COR-L47 (cell line): ENCODE data around the gene ADAMTS12.
"Not testable (repeated sequence)": the region's sequence is repeated elsewhere in the genome, so short reads cannot be mapped to it uniquely, and the experiment has no call there.

Source experiments
- DNase-seq: peaks from one replicate; lab custom pipeline; 2025; lab: John Stamatoyannopoulos, UW

The ADAMTS12 gene

GRCh38 chr5:33906248-33906647 is 14.5 kb upstream of the ADAMTS12 start:
- not testable (repeated sequence) for DNase-seq

DNA sequence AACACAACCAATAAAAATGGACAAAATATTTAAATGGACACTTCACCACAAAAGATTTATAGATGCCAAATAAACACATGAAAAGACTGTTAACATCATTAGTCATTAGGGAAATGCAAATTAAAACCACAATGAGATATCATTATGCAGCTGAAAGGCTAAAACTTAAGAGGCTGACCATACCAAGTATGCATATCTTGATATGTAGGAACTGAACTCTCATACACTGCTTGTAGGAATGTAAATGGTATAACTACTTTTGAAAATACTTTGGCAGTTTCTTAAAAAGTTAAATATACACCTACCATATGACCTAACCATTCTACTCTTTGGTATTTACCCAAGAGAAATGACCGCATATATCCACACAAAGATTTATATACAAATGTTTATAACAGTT is 13.6 kb upstream of the ADAMTS12 start:
- no peak for DNase-seq

DNA sequence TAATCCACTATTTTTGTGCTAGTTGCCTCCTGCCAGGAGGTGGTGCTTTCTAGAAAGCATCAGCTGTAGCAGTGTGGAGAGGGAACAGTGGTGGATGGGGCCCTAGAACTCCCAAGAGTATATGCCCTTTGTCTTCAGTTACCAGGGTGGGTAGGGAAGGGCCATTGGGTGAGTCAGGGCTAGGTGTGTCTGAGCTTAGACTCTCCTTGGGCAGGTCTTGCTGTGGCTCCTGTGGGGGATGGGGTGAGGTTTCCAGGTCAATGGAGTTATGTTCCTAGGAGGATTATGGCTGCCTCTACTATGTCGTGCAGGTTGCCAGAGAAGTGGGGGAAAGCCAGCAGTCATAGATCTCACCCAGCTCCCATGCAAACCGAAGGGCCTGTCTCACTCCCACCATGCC is 11.3 kb upstream of the ADAMTS12 start:
- DNase-seq, result no peak

DNA sequence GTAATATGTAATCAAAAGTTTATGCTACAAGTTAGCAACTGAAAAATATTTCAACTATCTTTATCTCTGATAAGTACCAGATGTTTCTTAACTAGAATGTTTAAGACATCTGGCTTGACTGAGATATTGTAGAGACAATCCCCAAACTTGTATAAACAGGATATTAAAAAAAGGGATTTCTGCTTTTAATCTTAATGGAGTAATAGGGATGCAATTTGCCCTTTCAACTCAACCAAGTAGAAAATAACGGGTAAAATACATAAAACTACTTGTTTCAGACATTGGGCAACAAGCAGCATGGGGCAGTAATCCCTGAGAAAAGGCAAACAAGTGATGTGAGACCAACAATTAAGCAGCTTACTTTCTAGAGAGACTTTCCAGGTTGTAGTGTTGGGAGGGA is 9.4 kb upstream of the ADAMTS12 start:
- DNase-seq, result no peak

DNA sequence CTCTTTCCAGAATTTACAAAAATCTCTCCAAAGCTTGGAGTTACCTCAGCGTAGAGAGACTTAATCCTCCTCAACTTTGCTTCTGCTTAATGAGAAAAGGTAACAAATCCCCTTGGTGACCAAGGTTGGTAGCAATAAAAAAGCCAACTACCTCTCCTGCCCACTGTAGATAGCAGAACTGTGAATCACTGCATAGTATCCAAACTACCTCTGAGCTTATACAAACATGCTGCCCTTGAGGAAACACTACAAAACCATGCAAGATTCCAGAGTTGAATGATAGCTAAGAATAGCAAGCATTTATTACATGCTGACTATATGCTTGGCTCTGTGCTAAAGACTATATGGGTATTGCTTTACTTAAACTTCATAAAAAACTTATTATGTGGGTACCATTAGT is 2.8 kb upstream of the ADAMTS12 start:
- no peak for DNase-seq

GRCh38 chr5:33892620-33893137 is 889 bp upstream of the ADAMTS12 start:
- DNase-seq, result no peak

DNA sequence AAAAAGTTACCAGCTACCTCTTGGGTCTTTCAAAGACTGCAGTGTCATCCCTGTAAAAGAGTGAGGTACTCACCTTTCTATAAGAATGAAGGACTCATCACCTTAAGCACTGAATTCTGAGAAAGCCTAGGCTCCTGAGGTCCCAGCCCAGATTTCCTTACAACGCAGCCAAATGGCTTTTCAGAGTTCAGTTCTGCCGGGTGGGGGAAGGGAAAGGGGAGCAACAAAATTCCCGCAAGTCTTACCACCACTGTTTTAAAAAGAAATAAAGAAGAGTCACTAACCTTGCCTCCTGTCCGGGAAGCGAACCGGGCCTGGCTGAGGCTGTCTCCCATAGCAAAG is 373 bp downstream of the ADAMTS12 start:
- DNase-seq, result no peak

- DNase-seq, result no peak
Measured at GRCh38 chr5:33890131-33891032, 1.4 kb downstream of the ADAMTS12 start.

GRCh38 chr5:33888587-33888986 is 3.2 kb downstream of the ADAMTS12 start:
- DNase-seq, result no peak

DNA sequence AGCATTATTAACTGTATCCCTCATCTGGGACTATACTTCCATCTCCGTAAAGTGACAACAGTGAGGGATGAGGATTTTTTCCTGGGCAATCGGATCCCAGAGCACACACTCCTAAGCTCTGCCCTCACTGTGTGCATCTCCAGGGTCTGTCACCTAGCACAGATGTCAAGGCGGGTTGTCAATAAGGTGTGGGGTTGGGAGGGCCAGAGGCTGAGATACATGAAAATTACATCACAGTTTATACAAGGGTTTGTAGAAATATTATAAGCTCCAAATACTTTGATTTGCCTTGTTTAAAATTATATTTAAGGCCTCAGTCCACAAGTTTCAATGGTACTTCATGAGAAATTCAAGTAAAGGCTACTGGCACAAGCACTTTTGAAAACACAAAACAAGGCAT is 4.5 kb downstream of the ADAMTS12 start:
- no peak for DNase-seq

GRCh38 chr5:33886283-33886682 is 5.5 kb downstream of the ADAMTS12 start:
- DNase-seq, result no peak

GRCh38 chr5:33885679-33886078 is 6.1 kb downstream of the ADAMTS12 start:
- DNase-seq, result no peak

DNA sequence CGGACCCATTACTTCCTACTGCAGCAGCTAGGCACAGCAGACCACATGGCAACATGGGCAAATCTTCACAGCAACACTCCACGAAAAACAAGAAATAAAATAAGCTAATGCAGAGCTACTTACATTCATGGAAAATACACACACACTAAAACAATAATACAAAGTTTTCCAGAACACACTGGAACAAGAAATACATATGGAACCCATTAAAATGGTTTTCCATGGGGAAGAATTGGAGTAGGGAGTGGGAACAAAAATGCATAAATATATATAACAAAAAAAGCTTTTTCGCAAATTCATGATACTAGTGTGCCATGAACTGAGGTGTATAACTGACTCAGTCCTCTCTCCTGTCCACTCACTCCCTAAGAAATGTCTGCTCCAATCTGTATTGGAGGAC is 8.3 kb downstream of the ADAMTS12 start:
- no peak for DNase-seq

DNA sequence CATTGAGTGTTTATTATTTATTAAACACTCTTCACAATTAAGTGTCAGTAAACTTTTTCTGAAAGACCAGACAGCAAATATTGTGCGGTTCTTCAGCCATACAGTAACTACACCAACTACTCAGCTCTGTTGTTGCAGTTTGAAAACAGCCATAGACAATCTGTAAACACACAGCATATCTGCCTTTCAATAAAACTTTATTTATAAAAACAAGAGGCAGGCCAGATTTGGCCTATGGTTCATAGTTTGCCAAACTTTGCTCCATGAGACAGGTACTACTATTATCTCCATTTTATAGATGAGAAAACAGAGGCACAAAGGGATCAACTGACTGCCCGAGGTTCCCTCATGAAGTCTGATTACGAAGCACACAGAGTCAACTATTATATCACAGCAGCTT is 11.5 kb downstream of the ADAMTS12 start:
- DNase-seq, result no peak

DNA sequence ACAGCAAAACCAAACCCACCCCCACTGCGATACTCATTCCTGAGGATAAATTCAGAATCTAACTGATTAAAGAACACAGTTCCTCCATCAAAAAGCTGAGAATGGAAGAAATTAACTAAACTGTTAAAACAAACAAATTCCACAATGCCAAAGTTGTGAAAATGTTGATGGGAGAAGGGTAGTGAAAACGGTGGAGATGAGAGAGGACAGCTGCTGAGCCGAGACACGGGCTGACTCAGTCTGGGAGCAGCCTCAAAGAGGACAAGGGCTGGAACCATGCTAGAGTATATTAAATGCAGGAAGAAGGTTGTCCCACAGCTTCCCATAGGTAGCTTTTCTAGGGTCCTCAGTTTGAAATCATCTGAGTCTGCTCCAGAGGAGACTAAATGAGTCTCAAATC is 14.3 kb downstream of the ADAMTS12 start:
- no peak for DNase-seq

DNA sequence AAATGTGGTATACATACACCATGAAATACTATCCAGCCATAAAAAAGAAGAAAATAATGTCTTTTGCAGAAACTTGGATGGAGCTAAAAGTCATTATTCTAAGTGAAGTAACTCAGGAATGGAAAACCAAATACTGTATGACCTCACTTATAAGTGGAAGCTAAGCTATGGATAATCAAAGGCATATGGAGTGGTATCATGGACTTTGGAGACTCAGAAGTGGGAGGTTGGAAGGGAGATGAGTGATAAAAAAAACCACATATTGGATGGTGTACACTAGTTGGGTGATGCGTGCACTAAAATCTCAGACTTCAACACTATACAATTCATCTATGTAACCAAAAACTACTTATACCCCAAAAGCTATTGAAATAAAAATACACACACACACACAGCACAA is 24.5 kb downstream of the ADAMTS12 start:
- no peak for DNase-seq

GRCh38 chr5:33859177-33859576 is 32.6 kb downstream of the ADAMTS12 start:
- DNase-seq, result not testable (repeated sequence)

DNA sequence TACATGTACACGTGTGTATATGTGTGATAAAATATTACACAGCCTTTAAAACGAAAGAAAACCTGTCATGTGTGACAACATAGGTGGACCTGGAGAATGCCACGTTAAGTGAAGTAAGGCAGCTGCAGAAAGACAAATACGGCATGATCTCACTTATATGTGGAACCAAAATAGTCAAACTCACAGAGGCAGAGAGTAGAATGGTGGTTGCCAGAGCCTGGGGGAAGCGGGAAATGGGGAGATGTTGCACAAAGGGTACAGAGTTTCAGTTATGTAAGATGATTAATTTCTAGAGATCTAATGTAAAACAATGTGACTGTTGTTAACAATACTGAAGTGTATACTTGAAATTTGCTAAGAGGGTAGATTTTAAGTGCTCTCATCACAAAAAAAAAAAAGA is 34.8 kb downstream of the ADAMTS12 start:
- DNase-seq, result no peak

- DNase-seq, result no peak
Measured at GRCh38 chr5:33855396-33855795, 36.4 kb downstream of the ADAMTS12 start.

GRCh38 chr5:33854733-33855151 is 37.0 kb downstream of the ADAMTS12 start:
- no peak for DNase-seq

GRCh38 chr5:33852837-33853236 is 39.0 kb downstream of the ADAMTS12 start:
- no peak for DNase-seq

DNA sequence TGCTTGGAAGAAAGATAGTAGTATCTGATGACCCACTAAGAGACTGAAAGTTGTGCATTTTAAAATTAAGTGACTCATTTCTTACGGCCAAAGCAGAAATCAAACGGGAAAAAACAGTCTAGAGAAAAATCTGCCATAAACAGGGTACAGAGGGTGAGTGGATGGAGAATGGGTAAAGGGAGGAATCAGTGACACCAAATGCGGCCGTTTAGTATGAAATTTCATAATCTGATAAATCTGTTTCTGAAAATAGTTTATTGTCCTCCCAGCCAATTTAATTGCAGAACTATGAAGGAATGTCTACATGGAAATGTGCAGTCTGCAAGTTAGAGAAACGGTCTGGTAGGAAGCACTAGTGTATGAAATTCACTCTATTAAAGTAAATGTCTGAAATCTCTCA is 39.5 kb downstream of the ADAMTS12 start:
- no peak for DNase-seq

DNA sequence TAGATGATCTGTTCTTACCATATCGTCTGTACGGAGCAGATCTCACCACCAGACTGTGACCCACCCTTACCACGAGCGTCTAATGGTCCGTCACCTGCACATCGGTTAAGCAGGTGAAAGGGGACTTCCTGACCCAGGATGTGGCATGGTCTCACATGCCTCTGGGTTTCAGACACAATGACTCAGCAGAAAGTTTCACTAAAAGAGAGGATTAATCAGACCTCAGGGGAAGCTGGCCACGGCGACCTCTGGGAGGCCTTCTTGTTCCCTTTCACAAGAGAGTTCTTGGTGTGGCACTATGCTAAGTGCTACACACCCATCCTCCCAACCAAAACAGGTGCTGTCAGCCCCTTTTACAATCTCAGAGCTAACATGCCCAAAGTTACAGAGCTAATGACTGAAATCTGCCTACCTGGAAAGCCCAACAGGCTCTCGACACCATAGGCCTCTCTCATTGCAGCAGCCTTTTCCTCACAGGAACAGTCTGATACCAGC is 41.6 kb downstream of the ADAMTS12 start:
- no peak for DNase-seq

DNA sequence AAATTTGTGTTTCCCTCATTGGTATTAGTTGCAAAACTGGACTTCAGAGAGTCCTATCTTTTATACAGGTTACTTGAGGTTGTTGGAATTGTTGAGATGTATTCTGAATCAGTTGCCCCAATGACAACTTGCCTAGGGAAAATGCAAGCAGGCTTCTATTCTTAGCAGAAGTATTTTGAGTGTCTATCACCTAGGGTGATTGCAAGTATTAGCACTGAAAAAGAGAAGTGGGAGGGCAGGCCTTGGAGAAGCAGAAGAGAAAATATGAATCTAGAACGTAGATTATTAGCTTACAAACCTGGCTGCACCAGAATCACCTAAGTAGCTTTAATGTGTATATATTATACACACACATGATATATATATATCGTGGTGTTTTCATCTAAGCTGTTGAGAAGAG is 43.2 kb downstream of the ADAMTS12 start:
- DNase-seq, result no peak
